Activated T-cell treated with anti-CD3 and anti-CD28 coated beads, Interleukin-2, amount 50 U/mL, for 4 hours (primary cell): Measurements from ENCODE around the gene USP6NL. TPM values are rescaled to one million over a fixed set of nuclear protein-coding genes. Genes with fewer than 3 reads are reported as not detected.
"Not testable (repeated sequence)": the region's sequence is repeated elsewhere in the genome, so short reads cannot be mapped to it uniquely, and the experiment has no call there.

Source experiments
- ATAC-seq, 2 donors: fragments of 200-7000 bp; cut with Tn5 transposase; one replicate each; pipeline ENCODE4 v1.10.0; 2021
- DNase-seq: peaks from one replicate; pipeline ENCODE4 v3.0.0-alpha.2; 2020
- H3K27me3 Mint-ChIP-seq: one replicate; pipeline ENCODE4 v1.8.0; 2021; ENCODE audit warnings: low read depth, mixed read lengths
- H3K36me3 Mint-ChIP-seq: one replicate; pipeline ENCODE4 v1.8.0; 2022; ENCODE audit warnings: mixed read lengths; ENCODE audit not compliant: insufficient read depth
- H3K4me1 Mint-ChIP-seq: one replicate; pipeline ENCODE4 v1.8.0; 2021; ENCODE audit warnings: low read depth, mixed read lengths
- H3K4me3 Mint-ChIP-seq: one replicate; pipeline ENCODE4 v1.8.0; 2021; ENCODE audit warnings: mild to moderate bottlenecking, moderate library complexity, mixed read lengths
- H3K9me3 Mint-ChIP-seq: one replicate; pipeline ENCODE4 v1.8.0; 2021; ENCODE audit warnings: mixed read lengths
- total RNA-seq, 3 donors: library from RNA; stranded (reverse); gene quantifications; one replicate each; pipeline ENCODE4 v1.2.1, GENCODE V29; 2021

The USP6NL gene
- total RNA-seq, 3 donors from 2014 or later = 4.7 to 5.3 (median 4.7) TPM

DNA sequence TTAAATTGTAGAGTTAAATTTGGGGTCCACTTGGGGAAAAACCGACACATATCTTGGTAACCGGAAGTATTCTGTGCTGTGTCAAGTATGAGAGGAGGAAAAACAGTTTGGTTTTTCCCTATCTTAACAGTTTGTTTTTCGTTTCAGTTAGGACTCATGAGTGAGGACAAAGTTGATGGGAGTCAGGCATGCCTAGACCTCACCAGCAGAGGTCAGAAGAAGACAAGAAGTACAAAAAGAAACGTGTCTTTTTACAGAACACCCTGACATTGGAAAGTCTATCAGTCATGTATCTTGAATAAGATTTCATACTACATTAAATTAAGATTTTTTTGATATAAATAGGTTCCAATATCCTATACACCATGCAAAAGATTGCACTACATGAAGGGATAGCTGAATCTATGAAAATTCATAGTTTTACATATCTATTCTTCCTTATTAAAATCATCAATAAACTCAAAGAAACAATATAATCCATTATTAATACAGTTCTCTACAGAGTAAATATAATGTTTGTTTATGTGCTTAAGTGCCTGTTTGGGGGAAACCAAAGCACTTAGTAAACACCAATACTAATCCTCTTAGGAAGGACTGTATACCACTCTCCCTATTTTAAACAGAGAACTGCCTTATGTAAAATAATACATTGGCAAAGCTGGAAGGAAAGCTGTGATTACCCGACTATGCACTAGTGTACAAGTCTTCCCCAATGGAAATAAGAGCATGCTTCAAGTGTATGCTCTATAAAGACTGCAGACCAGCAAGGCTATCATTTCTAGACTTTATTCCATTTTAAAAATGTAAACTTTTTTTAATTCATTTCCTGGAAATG, 95.6 kb downstream of the USP6NL start:
- Mint-ChIP-seq H3K9me3 (no peaks in the 10 kb centered on the region), H3K36me3 (no peaks in the 10 kb centered on the region), H3K4me1 (peaks cover 10% of the 10 kb centered on the region), H3K27me3 (no peaks in the 10 kb centered on the region), H3K4me3 (no peak overlapping the region)
- DNase-seq (peak; percentile 36), ATAC-seq (peak; percentile 62 to 72)

DNA sequence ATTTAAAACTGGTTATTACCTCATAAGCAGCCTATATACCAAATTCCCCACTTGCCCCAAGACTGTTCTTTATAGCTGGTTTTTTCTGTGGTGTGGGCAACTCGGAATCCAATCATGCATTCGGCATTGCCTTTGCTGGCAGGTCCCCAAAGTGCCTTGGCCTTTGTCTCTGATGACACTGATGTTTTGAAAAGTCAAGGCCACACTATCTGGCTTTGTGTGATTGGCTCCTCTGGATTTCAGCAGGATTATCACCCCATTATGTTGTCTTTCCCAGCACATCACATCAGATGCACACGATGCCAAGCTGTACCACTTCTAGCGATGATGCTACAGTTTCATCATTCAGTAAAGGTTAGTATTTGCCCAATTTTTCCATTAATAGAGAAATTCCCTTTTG, 97.7 kb downstream of the USP6NL start:
- Mint-ChIP-seq H3K4me1 (peaks cover 10% of the 10 kb centered on the region), H3K4me3 (no peak overlapping the region), H3K27me3 (no peaks in the 10 kb centered on the region), H3K9me3 (no peaks in the 10 kb centered on the region), H3K36me3 (no peaks in the 10 kb centered on the region)
- DNase-seq (no peak), ATAC-seq (no peak)

DNA sequence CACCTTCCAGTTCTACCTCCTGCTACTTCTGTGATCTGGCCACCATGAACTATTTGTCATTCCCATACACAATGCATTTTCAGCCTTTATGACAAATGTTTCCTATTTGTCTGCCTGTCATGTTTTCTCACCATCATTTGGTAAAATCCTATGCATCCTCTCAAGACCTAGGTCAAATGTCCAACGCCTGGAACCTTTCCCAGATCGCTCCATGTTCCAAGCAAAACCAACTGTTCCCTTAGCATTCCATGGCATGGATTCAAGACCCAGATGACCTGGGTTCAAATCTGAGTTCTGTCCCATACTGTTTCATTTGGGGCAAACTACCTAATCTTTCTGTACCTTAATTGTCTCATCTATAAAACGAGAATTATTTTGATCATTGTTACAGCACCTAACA, 98.9 kb downstream of the USP6NL start:
- no peak for DNase-seq
- Mint-ChIP-seq H3K4me3 (no peak overlapping the region), H3K4me1 (peaks cover 10% of the 10 kb centered on the region), H3K9me3 (no peaks in the 10 kb centered on the region), H3K27me3 (no peaks in the 10 kb centered on the region), H3K36me3 (peaks cover 2% of the 10 kb centered on the region)
- ATAC-seq = no peak

DNA sequence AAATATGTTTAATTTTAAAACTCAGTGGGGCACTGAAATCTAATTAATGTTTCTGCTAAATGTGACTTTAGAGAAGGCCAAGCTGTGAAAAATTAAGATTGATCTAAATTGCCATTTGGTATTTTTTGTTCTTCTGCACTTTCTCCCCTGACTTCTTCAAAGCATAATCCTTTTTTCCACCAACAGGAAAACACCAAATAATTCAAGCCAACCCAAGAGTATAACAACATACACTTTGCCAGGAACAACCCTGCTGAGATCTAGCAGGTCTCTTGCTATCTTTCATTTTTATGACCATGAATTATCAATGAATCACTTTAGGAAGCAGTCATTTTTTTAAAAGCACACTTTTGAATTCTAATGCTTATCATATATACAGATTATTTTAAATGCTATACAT, 100.1 kb downstream of the USP6NL start:
- DNase-seq (no peak), ATAC-seq (no peak)
- H3K4me3 Mint-ChIP-seq = no peak overlapping the region
- H3K4me1 Mint-ChIP-seq = peaks cover 2% of the 10 kb centered on the region
- no peaks in the 10 kb centered on the region for H3K27me3 Mint-ChIP-seq
- no peaks in the 10 kb centered on the region for H3K9me3 Mint-ChIP-seq
- peaks cover 2% of the 10 kb centered on the region for H3K36me3 Mint-ChIP-seq

DNA sequence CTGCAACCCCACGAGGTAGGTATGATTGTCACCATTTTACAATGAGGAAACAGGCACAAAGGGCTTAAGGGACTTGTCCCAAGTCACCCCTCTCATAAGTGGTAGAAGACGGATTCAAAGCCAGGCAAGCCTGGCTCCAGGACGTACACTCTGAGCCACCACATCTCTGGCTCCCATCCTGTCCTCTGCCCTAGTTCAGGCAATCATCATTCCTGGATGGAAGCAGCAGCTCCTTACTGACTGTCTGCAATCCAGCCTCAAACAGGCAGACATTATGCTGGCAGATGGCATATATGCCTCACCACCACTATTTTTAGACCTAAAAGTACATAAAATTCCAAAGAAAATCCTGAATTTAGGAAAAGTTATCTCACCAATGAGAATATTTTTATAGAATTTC, 100.7 kb downstream of the USP6NL start:
- H3K4me3 Mint-ChIP-seq = no peak overlapping the region
- peaks cover 5% of the 10 kb centered on the region for H3K4me1 Mint-ChIP-seq
- no peak for DNase-seq
- ATAC-seq = no peak
- no peaks in the 10 kb centered on the region for H3K27me3 Mint-ChIP-seq
- H3K36me3 Mint-ChIP-seq = peaks cover 2% of the 10 kb centered on the region
- H3K9me3 Mint-ChIP-seq = no peaks in the 10 kb centered on the region

DNA sequence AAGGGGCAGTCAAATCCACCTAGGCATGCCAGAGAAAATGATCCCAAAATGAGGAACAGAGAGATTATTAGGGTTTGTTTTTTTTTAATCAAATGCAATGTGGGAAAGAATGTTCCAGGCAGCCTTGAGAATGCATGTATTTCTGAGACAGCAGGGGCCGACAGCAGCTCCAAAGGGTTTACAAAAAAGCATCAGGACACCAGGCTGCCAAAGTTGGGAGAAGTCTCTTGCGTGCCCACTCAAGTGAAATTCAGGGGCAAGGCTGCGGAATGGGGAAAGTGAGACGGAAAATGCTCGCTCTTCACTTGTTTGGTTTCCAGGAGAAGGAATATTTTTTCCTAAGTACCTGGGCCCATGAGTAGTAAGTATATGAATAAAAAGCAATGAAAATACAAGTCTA, 101.2 kb downstream of the USP6NL start:
- Mint-ChIP-seq H3K27me3 (no peaks in the 10 kb centered on the region), H3K9me3 (no peaks in the 10 kb centered on the region), H3K4me1 (peaks cover 5% of the 10 kb centered on the region), H3K4me3 (no peak overlapping the region), H3K36me3 (peaks cover 2% of the 10 kb centered on the region)
- DNase-seq = no peak
- no peak for ATAC-seq

DNA sequence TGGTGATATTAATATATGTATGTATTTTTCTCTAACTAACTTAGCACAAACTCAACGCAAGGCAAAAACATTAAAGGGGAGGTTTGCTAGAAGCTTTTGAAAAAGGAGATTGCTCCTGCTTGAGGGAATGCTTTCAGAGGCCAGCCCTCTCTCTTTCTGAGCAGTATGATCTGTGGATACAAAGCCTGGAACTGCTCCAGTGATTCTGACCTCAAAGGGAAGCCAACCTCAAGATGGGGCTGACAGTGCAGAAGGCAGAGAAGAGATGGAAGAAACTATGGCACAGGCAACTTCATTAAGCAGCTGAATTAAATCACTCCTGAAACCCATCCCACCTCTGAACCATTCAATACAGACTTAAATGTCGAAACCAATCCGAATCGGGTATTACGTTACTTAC, 102.4 kb downstream of the USP6NL start:
- no peaks in the 10 kb centered on the region for H3K9me3 Mint-ChIP-seq
- peaks cover 9% of the 10 kb centered on the region for H3K4me1 Mint-ChIP-seq
- no peak overlapping the region for H3K4me3 Mint-ChIP-seq
- peaks cover 2% of the 10 kb centered on the region for H3K36me3 Mint-ChIP-seq
- ATAC-seq (no peak), DNase-seq (no peak)
- no peaks in the 10 kb centered on the region for H3K27me3 Mint-ChIP-seq

DNA sequence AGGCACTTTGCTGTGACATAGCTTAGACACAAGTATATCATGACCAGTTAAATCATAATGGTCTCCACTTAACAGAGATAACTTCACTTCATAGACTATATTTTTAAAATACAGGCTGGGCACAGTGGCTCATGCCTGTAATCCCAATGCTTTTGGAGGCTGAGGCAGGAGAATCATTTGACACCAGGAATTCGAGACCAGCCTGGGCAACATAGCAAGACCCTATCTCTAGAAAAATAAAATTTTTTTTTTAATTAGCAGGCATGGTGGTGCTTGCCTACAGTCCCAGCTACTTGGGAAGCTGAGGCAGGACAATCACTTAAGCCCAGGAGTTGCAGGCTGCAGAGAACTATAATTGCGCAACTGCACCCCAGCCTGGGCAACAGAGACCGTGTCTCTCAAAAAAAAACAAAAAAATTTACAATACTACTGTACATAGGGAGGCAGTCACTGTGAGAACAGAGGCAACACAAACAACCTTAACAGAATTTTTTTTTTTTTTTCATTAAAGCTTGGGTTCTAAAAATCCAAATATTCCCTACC, 105.1 kb downstream of the USP6NL start:
- H3K27me3 Mint-ChIP-seq = no peaks in the 10 kb centered on the region
- no peak overlapping the region for H3K4me3 Mint-ChIP-seq
- peaks cover 9% of the 10 kb centered on the region for H3K4me1 Mint-ChIP-seq
- H3K9me3 Mint-ChIP-seq = no peaks in the 10 kb centered on the region
- peaks cover 2% of the 10 kb centered on the region for H3K36me3 Mint-ChIP-seq
- no peak for ATAC-seq
- no peak for DNase-seq

DNA sequence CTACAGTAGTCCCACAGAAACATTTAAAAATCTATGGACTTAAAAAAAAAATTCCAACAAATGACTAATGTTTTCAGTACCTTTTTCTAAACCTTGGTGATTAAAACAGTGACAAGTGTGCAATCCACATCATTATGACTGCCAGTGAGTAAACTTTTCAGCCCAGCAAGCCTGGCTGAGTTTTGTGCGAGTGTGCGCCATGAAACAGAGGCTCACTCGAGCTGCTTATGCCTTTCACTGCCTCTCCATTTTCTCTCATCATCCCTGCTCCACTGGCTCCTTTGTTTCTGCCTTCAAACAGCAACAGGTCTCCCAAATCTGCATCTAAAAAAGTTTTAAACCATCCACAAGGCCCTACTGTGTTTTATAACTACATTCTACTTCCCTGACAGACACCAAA, 105.8 kb downstream of the USP6NL start:
- Mint-ChIP-seq H3K9me3 (no peaks in the 10 kb centered on the region), H3K36me3 (peaks cover 2% of the 10 kb centered on the region), H3K4me1 (peaks cover 9% of the 10 kb centered on the region), H3K27me3 (no peaks in the 10 kb centered on the region), H3K4me3 (no peak overlapping the region)
- ATAC-seq (peak; percentile 76 to 78), DNase-seq (no peak)

DNA sequence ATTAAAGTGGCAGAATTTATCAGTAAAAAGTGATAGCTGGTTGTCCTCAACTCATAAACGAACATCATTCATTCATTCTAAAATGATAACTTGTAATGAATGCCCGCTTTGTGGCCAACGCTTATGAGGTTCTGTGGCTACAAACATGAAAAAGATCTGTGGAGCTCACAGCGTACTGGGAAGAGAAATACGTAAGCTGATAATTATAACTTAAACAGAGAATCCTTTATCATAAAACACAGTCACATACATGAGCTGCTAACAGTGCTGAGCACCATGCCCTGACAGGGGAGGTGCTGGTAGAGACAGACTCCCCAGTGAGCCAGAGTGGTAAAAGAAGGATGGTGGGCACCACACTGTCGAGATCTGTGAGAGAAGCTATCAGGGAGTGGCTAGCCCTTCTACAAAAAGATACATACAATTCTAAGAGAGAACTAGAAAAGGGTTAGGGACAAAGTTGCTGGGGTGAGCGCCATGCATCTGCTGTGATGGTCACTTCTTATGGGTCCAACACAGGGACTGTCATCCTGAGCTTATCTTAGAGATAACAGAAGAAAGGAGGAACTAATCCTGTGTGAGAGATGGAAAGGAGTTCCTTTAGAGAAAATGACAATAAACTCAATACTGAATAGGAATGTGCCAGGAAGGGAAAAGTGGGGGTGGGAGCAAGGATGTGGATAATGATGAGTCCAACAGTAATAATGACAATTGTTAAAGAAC, 106.7 kb downstream of the USP6NL start:
- DNase-seq (no peak), ATAC-seq (no peak)
- Mint-ChIP-seq H3K4me3 (no peak overlapping the region), H3K9me3 (no peaks in the 10 kb centered on the region), H3K4me1 (peaks cover 9% of the 10 kb centered on the region), H3K36me3 (peaks cover 2% of the 10 kb centered on the region), H3K27me3 (no peaks in the 10 kb centered on the region)

DNA sequence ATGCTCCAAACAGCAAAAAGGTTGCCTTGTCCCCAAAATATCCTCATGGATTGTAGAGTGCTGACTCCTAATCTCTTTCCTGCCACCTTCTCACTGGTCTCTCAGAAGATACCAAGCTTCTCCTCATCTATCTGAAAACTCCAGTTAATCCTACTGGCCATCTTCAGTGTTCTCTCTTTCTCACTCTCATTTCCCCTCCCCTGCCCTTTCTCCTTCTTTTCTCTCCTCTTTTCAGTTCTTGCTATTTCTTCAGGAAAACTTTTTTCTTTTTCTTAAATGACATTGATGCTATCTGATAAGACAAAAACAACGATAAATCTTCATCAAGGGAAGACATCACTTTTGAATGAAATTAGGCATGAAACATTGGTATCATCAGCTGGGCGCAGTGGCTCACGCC, 109.8 kb downstream of the USP6NL start:
- Mint-ChIP-seq H3K9me3 (no peaks in the 10 kb centered on the region), H3K36me3 (peaks cover 5% of the 10 kb centered on the region), H3K4me1 (peaks cover 11% of the 10 kb centered on the region), H3K4me3 (no peak overlapping the region), H3K27me3 (no peaks in the 10 kb centered on the region)
- ATAC-seq (no peak), DNase-seq (no peak)

DNA sequence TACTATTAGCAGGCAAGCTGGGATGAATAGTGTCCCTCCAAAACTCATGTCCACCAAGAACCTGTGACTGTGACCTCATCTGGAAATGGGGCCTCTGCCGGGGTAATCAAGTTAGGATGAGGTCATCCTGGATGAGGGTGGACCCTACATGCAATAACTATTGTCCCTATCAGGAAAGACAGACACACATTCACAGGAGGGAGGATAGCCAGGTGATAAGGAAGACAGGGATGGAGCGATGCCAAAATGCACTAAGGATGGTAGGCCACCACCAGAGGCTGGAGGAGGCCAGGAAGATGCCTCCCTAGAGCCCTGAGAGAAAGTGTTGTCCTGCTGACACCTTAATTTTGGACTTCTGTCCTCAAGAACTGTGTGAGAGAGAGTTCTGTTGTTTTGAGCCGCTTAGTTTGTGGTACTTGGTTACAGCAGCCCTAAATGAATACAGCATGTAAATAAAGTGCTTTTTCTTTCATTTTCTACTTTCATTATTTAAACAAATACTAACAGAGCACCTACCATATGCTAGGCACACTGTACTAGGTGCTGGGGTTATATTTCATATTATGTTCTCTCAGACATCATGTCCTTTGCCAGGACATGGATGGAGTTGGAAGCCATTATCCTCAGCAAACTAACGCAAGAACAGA, 111.9 kb downstream of the USP6NL start:
- no peak for ATAC-seq
- Mint-ChIP-seq H3K4me3 (no peak overlapping the region), H3K36me3 (peaks cover 9% of the 10 kb centered on the region), H3K27me3 (no peaks in the 10 kb centered on the region), H3K9me3 (no peaks in the 10 kb centered on the region), H3K4me1 (peaks cover 1% of the 10 kb centered on the region)
- no peak for DNase-seq

DNA sequence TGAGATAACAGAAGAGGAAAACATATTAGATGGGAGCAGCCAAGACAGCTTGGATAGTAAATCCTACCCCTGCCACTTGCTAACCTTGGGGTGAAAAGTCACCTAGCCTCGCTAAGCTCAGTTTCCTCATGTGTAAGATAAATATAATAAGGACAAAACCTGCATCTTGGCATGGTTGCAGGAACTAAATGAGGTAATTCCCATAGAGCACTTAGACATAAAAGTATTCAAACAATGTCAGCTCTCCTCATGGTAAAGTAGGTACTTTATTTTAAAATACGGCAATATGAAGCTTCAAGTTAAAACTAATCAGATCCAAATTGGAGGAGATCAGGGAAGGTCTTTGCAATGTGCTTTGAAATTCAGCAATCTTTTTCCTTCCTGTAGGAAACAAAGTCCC, 113.1 kb downstream of the USP6NL start:
- Mint-ChIP-seq H3K9me3 (no peaks in the 10 kb centered on the region), H3K27me3 (no peaks in the 10 kb centered on the region), H3K4me1 (peaks cover 1% of the 10 kb centered on the region), H3K36me3 (peaks cover 10% of the 10 kb centered on the region), H3K4me3 (no peak overlapping the region)
- DNase-seq (no peak), ATAC-seq (no peak)

DNA sequence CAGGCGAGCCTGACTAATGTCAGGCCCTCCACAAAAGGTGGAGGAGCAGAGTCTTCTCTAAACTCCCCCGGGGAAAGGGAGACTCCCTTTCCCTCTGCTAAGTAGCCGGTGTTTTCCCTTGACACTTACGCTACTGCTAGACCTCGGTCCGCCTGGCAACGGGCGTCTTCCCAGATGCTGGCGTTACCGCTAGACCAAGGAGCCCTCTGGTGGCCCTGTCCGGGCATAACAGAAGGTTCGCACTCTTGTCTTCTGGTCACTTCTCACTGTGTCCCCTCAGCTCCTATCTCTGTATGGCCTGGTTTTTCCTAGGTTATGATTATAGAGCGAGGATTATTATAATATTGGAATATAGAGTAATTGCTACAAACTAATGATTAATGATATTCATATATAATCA, 116.5 kb downstream of the USP6NL start:
- DNase-seq, H3K4me1 Mint-ChIP-seq, H3K4me3 Mint-ChIP-seq, H3K27me3 Mint-ChIP-seq, ATAC-seq, H3K9me3 Mint-ChIP-seq: not testable (repeated sequence)
- peaks cover 13% of the 10 kb centered on the region for H3K36me3 Mint-ChIP-seq
